ENCODE results near the gene ZNF814.

- TF ChIP-seq CTCF (conservative IDR thresholded peaks at IDR 0.05; ENCODE audit: low read depth, low read length): no peak
- no peak for TF ChIP-seq EZH2 (IDR thresholded peaks at IDR 0.05; ENCODE audit: borderline replicate concordance, low read depth, low read length, poor library complexity, severe bottlenecking)
Measured at GRCh38 chr19:57800696-57801095, 88.1 kb downstream of the ZNF814 start.

Measured in A673 (cell line).